GM18873 (cell line): Measurements from ENCODE around the gene SLC6A17.

Experiments
- ATAC-seq: cut with Tn5 transposase; IDR thresholded peaks from one replicate; pipeline ENCODE4 v1.9.1; 2021; ENCODE audit warnings: mild to moderate bottlenecking, moderate library complexity, moderate number of reproducible peaks; ENCODE audit not compliant: unreplicated experiment, low FRiP score

The SLC6A17 gene

DNA sequence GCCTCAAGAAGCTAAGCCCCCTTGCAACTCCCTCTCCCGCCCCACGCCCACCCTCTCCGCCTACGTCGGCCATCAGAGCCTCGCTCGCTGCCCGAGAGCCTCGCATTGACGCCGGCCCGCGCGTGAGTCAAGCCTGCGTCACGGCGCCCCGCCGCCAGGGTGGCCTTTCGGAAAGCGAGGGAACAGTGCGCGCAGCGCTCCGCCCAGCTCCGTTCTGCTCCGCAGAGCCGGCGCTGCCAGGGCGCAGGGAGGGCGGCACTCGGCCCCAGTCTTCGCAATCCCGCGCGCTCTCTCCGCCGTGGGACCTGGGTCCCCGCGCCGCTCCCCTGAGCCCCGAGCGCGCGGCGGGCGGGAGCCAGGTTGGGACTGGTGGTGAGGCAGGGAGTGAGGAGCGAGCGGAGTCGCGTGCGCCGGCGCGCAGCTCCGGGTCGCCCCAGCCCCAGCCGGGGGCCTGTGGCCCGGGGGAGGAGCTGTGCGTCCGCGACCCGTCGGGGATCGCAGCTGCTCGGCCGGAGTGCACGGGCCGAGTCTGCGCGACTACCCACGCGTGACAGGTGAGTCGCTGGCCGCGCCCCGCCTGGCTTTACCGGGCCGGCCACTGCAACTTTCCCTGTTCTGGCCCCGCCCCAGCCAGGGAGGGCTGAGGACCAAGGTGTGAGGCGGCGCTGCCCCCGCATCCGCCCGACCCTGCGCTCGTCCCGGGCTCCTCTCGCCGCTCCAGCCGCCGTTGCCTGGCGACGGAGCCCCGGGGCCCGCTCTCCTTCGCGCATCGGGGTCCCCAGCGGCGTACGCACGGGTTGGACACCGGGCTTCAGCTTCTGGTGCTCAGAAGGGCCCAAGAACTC lies at the start of gene SLC6A17:
TSS of gene SLC6A17 (plus strand) at position 165 of the 845 bp plus-strand sequence. CDS start 16,436 bp downstream, outside the sequence.
- no peak for ATAC-seq

DNA sequence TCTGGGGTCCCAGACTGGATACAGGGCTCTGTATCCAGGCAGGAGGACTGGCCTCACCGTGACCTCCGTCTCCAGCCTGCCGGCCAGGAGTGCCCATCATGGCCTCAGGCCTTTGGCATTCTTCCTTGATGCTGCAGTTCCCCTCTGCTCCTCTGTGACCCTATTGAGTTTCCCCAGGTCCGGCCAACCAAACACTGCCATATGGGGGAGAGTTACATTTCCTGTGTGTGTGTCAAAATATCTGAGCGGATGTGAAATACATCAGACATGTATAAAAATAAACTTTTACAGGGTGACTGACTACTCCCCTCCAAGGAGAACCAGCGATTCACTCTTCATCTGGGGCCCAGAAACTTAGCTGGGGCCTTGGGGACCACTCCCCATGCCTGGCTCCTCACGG lies 48.2 kb upstream of the SLC6A17 start:
- no peak for ATAC-seq

- no peak for ATAC-seq
Measured at GRCh38 chr1:110106013-110106941, 44.0 kb upstream of the SLC6A17 start.

GRCh38 chr1:110107867-110108469 lies 42.3 kb upstream of the SLC6A17 start:
- ATAC-seq, result no peak

DNA sequence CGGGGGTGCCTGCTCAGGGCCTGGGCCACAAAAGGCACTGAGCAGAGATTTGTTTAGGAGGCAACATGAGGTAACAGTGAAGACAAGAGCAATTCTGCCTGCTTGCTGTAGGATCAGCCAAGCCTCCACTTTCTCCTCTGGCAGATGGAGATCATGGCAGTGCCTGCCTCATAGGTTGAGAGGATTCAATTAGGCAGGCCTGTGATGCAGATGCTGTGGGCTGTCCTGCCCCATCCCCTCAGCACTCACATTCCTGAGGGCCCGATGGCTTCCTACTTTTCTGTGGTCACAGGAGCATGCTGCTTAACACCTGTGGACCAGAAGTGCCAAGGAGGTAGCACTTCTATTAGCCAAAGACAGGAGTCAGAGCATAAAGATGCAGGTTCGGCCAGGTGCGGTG lies 39.2 kb upstream of the SLC6A17 start:
- ATAC-seq, result no peak

DNA sequence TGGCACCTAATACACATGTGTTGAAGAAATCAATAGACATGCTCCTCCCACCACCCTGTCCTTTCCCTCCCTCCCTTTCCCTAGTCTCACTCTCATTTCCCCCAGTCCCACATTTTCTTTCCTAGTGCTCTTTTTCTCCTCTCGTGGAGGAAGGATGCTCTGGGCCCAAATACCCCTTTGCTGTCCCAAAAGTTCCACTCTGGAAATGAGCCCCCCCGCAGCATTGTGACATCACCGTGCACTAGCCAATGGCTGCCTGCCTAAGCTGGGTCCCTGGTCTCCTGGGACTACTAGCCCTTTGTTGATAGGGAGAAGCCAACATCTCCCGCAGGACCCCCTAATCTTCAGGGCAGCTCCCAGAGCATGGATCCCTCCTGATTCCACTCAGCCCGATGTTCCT lies 38.2 kb upstream of the SLC6A17 start, which contains the start of gene UBL4B:
TSS of gene UBL4B (plus strand) at position 301 of the 400 bp plus-strand sequence. CDS start at position 393, 92 bp downstream.
- ATAC-seq, result no peak

DNA sequence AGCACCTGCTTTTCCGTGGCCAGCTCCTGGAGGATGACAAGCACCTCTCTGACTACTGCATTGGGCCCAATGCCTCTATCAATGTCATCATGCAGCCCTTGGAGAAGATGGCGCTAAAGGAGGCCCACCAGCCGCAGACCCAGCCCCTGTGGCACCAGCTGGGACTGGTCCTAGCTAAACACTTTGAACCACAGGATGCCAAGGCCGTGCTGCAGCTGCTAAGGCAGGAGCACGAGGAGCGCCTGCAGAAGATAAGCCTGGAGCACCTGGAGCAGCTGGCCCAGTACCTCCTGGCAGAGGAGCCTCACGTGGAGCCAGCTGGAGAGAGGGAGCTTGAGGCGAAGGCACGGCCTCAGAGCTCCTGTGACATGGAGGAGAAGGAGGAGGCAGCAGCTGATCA lies 37.6 kb upstream of the SLC6A17 start:
- ATAC-seq, result no peak

DNA sequence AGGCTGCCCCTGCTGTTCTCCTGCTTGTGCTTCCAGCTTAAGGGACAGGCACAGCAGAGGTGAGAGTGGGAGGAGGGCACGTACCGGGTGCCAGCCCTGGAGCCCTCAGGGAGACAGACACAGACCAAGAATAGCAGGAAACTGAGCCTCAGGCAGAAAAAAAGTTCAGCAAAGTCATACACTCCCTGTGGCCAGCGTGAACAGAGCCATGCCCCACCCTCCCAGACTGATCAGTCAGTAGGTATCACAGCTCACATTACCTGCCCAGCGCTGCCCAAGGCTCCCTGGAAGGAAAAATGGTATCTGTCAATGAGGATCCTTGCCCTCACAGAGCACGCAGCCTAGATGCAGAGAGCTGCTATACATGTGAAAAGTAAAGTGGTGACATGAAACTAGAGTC lies 36.7 kb upstream of the SLC6A17 start:
- ATAC-seq, result no peak

DNA sequence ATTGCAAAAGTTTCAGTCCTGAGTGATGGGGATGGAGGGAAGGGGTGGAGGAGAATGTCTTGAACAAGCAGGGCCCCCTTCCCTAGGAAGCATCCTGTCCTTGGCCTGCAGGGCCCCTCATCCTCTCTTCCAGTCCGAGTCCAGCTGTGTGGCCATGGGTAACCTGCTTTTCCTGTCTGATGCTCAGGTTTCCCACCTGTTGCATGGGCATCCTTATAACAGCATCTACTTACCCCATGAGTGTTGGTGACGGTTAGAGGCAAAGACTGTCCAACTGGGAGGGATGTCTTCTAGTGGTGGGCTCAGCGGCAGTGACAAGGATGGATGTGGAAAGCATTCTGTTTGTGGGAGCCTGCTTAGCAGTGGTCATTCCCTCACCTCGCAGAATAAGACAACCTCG lies 36.1 kb upstream of the SLC6A17 start:
- ATAC-seq, result no peak

DNA sequence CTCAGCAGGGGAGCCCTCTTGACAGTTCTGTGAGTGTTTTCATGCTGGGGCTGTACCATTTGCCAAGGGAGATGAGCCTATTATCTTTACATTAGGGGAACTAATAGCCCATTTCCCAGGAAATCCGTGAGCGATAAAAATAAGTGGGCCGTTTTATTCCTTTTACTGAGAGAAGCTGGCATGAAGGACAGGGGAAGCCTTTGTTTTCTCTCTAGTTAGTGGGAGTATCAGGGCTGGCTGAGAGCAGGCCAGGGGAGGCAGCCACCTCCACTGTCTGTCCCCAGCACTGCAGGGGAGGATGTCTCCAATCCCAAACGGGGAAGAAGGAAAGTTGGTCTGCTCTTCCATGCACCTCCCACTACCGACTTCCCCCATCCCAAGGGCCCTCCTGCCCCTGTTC lies 35.5 kb upstream of the SLC6A17 start:
- ATAC-seq, result no peak

GRCh38 chr1:110118636-110119396 lies 31.5 kb upstream of the SLC6A17 start:
- ATAC-seq, result no peak

DNA sequence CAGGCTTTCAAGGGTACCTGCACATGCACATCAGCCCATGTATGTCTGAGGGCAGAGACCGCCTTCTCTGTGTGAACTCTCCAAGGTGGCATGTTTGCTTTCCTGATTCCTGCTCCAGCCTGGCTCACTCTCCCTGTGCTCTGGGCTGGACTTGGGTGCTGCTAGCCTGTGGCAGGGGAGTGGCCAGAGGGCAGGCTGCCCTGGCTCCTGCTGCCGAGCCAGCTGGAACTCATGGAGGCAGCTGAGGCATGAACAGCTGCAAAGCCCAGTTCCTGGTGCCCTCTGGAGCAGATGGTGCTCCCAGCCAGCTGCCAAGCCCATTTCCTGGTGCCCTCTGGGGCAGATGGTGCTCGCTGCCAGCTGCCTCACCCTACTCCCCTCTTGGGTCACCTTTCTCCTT lies 30.5 kb upstream of the SLC6A17 start:
- no peak for ATAC-seq

GRCh38 chr1:110120960-110121561 lies 29.2 kb upstream of the SLC6A17 start:
- no peak for ATAC-seq

DNA sequence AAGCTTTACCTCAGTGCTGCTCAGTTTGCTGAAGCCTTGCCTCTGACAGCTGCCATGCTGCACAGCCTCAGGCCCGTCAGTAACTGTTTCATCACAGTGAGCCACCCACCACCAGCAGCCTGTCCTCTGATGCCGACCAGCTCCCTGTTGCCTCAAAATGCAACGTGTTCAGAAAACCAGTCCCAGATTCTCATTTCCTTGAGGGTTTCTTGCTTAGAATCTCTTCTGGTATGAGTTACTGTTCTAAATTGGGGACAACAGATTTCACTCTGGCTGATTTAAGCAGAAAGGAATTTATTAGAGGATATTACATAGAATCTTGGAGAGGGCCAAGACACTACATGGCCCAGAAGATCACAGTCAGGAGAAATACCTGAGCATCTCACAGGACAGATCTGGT lies 27.1 kb upstream of the SLC6A17 start:
- no peak for ATAC-seq

DNA sequence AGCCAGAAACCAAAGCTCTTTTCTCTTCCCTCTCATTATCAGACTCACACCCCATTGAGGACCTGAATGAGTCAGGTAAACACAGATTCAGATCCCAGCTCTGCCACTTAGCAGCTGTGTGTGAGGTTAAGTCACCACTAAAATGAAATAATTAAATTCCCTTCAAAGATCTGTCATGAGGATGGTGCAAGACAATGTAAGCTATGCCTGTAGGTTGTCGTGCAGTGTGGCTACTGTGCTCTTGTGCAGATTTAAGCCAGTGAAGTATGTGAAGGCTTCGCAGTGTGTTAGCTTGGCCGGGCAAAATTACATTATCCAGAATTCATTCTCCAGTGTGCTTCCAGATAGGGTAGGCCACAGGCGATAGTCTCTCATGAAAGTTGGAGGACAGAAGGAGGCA lies 24.5 kb upstream of the SLC6A17 start:
- ATAC-seq, result no peak

DNA sequence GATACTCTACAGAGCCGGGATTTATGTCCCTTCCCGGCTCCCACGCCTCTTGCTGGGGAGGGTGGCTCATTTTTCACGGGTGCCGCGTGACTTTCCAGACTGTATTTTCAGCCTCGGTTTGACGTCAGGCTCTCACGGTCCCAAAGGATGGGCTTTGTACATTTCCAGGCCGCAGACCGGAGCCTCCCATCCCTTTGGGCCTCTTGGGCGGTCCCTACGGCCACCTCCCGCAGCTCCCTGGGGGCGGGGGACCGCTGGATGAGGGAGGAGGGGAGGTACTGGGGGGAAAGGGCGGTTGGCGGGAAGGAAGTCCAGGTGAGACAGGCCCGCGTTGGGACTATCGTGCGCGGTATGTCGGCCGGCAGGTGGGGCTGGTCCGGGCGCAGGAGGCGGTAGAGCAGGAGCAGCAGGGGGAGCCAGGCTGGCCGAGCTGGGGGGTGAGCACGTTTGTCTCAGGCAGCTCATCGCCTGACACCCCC lies 20.1 kb upstream of the SLC6A17 start:
- ATAC-seq, result no peak

GRCh38 chr1:110130989-110131388 lies 19.3 kb upstream of the SLC6A17 start:
- no peak for ATAC-seq

- no peak for ATAC-seq
Measured at GRCh38 chr1:110132682-110133081, 17.6 kb upstream of the SLC6A17 start.

- ATAC-seq, result no peak
Measured at GRCh38 chr1:110133436-110133835, 16.9 kb upstream of the SLC6A17 start.
